Ramos (cell line): Measurements from ENCODE around the gene DPRX.

Source experiments
- in situ Hi-C: fragments of 300-500 bp; cut with MboI; formaldehyde crosslinking; loops from one replicate; pipeline ENCODE4 v1.14.3; 2022; ENCODE audit warnings: low sequenced_read_pairs; ENCODE audit not compliant: unreplicated experiment

Gene DPRX, protein sequence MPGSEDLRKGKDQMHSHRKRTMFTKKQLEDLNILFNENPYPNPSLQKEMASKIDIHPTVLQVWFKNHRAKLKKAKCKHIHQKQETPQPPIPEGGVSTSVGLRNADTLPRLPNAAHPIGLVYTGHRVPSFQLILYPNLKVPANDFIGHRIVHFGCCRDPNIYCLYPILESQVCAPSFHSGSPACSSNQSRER

DNA sequence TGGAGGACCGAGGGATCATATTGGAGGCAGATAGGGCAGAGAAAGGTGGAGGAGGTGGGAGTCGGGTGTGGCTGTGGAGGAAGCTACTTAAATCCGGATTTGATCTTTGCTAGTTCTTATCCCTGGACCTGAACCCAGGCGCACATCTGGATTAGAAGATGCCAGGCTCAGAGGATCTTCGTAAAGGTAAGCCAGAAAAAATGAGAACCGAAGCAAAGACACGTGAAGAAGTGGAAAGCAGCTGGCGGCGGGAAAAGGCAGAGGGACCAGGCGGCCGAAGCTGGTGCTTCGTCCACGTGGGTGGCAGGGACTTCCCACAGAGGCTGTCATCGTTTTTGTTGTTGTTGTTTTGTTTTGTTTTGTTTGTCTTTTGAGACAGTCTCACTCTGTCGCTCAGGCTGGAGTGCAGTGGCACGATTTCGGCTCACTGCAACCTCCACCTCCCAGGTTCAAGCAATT, at the start of gene DPRX:
DPRX (plus strand) TSS at position 51 of the 459 bp plus-strand sequence; CDS start at position 159, 108 bp downstream.
- in situ Hi-C loops: no loop called here

DNA sequence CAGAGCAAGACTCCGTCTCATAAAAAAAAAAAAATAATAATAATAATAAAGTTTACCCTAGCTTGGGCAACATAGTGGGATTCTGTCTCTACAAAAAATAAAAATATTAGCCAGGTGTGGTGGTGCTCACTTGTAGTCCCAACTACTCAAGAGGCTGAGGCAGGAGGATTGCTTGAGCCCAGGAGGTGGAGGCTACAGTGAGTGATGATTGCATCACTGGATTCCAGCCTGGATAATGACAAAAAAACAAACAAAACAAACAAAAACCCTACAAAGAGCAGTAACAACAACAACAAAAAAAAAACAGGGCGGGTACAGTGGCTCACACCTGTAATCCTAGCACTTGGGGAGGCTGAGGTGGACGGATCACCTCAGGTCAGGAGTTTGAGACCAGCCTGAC, 48.6 kb upstream of the DPRX start:
- in situ Hi-C loops: loop anchor here (5.0 kb wide), 1 partner anchor 81 kb away; no protein-coding TSS in a partner anchor

DNA sequence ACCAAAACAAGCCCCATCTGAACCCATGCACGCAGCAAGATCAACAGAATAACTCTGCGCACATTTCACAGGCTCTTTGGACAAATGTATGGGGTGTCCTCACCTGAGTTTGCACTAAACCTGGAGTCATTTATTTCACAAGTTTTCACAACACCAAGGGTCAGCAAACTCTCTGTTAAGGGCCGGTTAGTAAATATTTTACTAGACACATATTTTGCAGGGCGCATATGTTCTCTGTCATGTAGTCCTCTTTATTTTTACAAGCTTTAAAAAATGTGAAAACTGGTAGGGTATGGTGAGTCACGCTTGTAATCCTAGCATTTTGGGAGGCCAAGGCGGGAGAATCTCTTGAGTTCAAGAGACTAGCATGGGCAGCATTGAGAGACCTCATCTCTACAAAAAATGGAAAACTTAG, 45.5 kb upstream of the DPRX start:
- in situ Hi-C loops: no loop called here

DNA sequence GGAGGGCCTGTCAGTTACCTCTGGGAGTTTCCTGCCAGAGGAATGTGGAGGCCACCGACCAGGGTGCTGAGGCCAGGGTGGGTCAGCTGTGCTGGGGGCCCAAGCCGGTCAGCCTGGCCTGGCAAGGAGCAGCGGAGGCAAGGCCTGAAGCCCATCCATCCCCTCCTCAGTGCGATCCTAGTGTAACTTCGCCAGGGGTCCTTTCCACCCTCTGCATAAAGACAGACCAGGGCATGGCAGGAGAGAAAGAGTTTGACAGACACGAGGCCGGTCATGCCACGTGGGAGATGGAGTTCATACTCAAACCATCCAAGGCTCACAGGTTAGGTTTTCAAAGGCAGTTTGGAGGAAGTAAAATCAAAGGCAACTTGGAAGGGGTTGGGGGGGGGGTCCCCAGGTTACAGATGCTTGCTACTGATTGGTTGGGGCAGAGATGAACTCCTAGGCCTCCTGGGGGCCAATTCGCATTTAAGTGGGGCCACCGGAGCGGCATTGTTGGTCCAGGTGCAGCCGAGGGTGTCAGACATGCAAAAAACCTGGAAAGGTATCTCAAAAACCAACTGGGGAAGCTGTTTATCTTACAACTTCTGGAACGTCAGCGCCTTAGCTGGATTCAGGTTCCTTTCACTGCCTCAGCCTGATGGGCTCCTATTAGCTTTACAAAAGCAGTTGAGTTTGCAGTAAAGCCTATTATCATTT, 36.8 kb upstream of the DPRX start:
- in situ Hi-C loops: no loop called here

DNA sequence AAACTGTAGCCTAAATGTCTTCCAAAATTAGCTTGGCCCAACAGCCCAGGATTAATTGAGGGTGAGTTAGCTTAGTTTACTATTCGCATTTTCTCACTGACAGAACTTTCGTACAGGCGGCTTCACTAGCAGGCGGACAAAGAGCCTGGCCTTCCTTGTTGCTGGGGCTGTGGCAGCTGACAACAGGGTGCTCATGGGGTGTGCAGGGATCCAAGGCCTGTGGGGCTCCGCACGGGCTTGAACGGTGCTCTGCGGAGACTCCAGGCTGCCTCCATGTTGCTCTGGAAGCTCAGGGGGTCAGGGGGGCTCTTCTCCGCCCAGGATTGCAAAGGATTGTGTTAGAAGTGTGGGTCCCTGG, 36.3 kb upstream of the DPRX start:
- in situ Hi-C loops: no loop called here

DNA sequence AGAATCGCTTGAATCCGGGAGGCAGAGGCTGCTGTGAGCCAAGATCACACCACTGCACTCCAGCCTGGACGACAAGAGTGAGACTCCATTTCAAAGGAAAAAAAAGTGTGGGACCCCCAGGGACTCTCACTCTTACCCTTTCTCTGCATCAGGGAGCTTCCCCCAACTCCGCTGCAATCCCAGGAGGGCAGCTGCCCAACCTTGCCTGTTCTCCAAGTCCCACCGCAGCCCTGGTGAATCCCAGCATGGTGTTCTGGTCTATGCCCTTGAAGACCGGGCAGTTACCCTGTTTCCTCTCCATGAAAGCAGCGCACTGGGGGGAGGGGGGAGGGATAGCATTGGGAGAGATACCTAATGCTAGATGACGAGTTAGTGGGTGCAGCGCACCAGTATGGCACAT, 35.7 kb upstream of the DPRX start:
- in situ Hi-C loops: no loop called here

DNA sequence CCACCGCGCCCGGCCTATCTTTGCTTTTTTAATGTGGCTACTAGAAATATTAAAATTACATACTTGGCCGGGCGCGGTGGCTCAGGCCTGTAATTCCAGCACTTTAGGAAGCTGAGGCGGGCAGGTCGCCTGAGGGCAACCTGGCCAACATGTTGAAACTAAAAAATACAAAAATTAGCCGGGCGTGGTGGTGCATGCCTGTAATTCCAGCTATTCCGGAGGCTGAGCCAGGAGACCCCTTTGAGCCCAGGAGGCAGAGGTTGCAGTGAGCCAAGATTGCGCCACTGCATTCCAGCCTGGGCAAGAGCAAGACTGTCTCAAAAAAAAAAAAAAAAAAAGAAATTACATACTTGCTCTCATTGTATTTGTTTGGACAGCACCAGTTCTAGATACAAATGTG, 34.8 kb upstream of the DPRX start:
- in situ Hi-C loops: no loop called here

DNA sequence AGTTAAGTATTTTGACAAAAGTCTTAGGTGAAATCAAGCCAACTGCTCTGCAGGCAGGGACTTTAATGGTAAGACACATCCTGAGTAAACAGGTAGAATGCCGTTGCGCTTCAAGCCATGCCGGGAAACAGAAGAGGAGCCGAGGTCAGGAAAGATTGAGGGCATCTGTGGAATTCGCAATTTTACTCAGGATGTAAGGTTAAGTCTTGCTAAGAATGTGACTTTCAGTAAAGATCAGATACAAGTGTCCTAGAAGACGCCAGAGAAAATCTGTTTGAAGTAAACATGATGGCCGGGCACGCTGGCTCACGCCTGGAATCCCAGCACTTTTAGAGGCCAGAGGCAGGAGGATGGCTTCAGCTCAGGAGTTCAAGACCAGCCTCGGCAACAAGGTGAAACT, 33.4 kb upstream of the DPRX start:
- in situ Hi-C loops: no loop called here

DNA sequence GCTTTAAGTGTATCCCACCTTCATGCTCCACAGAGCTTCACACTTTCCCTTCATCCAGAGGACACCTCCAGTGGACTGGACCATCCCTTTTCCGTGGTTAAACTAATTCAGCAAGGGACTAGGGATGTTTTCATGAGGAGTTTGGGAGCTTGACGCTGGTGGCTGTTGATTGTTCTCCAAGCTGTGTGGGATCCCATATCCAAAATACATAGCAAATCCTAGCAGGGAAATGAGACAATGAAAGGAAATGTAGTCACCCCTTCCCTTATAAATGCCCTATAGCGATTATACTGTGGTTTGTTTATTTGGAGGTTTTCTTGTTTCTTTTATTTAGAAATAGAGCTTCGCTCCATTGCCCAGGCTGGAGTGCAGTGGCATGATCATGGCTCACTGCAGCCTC, 31.6 kb upstream of the DPRX start:
- in situ Hi-C loops: no loop called here

DNA sequence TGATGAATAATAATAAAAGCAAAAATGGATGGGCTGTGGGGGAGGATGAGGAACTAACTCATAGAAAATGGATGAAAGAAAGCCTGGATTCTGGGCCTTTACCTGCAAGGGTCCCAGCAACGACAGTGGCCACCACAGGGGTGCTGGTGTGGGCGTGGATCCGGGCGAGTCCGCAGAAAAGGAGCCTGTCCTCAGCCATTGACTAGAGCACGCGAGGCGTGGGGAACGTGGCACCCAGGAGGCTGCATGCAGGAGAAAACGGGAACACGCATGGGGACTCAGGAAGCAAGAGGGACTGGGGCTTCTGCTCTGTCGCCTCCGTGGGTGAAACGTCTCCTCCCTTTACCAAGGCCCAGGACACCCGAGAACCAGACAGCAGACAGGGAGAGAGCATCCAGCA, 25.8 kb upstream of the DPRX start:
- in situ Hi-C loops: no loop called here

DNA sequence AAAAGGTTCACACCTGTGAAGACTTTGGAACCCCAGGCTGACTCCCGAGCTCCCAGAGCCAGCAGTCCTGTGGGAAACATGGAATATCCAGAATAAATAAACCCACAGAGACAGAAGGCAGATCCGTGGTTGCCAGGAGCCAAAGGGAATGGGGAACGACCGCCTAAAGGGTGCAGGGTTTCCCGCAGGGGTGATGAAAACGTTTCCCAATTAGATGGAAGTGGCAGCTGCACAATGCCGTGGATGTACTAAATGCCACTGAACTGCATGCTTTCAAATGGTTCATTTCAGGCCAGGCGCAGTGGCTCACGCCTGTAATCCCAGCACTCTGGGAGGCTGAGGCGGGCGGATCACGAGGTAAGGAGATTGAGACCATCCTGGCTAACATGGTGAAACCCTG, 23.4 kb upstream of the DPRX start:
- in situ Hi-C loops: no loop called here

DNA sequence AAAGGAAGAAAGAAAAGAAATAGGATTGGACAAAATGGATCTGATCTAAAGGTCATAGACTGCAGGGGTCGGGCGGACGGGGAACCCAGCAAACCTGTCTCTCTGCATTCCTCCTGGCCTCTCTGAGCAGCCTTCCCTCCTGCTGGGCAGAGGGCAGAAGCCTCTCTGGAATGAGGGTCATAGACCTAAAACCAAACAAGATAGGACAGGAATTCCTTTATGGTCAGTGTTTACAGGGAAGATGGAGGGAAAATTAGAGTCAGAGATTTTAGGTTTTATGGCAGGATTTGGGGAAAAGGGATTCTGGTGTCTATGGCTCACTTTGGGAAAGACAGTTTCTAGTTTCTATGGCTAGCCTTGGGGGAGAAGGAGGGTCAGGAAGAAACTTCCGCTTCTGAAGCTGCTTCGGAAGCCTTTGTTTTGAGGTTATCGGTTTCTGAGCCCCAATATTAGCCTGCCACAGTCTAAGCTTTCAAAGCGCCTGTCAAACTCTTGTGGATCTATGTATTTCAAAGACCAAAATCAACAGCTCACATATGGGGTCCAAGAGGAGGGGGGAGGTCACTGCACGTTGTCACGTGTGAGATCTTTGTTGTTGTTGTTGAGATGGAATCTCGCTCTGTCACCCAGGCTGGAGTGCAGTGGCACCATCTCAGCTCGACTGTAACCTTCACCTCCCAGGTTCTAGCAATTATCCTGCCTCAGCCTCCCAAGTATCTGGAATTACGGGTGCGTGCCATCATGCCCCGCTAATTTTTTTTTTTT, 18.9 kb upstream of the DPRX start:
- in situ Hi-C loops: no loop called here

DNA sequence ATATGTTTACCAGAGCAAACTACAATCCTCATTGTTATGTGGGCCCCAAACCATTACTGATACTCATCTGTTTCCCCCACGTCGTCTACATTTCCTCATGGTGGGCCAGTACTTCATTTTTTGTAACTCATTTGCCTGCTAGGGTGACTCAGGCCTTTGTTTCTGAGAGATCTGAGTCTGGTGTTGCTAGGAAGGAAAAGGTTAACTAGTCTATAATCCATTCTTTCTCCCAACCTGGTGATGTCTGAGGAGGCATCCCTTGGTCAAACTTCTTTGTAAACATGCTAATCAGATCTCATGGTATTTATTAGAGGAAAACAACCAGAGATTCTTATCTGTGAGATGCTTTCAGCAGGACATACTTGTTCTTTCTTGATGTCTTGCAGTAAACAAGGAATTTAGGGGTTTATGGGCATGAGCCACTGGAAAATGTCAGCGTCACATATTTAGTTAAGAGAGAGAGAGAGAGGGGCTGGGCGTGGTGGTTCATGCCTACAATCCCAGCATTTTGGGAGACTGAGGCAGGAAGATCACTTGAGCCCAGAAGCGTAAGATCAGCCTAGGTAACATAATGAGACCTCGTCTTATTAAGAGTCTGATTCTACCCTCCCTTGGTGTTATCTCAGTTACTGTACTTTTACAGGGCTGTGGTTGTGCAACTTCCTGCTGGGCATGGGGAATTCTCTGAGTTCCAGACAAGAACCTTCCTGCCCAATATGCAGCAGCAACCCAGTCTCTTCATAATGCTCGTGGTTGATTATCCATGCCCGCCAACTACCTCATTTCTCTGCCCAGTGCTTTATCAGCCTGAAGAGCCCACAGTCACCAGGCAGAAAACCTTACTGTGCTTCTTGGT, 9.7 kb upstream of the DPRX start:
- in situ Hi-C loops: no loop called here

DNA sequence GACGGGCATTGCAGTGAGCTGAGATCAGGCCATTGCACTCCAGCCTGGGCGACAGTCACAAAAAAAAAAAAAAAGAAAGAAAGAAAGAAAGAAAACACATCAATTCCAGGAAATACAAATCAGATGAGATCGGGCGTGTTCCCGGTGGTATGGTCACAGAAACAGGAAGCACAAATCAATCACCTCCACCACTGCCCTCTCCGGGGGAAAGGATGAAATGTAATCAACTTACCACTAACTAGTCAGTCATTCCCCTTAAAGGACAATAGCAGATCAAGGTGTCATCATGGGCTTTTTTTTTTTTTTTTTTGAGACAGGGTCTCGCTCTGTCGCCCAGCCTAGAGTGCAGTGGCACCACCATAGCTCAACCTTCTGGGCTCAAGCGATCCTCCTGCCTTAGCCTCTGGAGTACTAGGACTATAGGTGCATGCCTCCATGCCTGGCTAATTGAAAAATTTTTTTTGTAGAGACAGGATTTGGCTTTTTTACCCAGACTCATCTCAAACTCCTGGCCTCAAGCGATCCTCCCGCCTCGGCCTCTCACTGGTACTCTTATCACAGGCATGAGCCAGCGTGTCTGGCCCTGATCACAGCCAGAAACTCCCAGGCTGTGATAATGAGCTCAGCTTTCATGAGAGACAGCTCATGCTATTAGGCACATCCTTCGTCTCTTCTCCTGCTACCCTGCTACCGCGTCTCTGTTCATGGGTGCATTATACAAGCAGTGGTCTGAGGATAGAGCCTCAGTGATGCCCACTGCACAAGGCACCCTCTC, 6.8 kb upstream of the DPRX start:
- in situ Hi-C loops: no loop called here

DNA sequence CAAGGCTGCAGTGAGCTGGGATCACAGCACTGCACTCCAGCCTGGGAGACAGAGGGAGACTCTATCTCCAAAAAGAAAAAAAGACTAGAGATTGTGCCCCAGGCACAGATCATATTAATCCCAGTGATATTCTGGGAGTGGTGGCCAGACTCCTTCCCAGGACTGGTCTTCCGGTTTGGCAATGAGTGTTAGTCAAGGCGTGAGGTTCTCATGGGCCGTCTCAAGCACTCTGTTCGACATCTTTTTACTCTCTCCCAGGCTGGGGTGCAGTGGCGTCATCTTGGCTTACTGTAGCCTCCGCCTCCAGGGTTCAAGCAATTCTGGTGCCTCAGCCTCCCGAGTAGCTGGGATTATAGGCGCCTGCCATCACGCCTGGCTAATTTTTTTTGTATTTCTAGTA, 5.3 kb upstream of the DPRX start:
- in situ Hi-C loops: no loop called here

DNA sequence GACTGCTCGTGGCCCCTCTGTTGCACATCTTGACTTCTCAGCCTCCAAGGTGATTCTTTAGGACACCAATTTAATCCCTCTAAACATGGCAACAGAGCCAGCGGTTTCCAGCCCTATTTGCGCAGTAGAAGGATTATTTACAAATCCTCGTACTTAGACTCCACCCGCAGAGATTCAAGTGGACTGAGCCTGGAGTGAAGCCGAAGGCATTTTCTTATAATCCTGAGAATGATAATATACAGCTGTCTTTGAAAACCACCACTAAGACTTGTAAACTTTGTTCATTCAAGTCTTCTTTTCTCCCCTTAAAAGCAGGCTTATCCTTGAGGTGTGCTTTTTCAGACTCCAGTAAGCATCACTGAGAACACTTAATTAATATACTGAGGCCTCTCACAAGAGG, 4.8 kb upstream of the DPRX start:
- in situ Hi-C loops: no loop called here

DNA sequence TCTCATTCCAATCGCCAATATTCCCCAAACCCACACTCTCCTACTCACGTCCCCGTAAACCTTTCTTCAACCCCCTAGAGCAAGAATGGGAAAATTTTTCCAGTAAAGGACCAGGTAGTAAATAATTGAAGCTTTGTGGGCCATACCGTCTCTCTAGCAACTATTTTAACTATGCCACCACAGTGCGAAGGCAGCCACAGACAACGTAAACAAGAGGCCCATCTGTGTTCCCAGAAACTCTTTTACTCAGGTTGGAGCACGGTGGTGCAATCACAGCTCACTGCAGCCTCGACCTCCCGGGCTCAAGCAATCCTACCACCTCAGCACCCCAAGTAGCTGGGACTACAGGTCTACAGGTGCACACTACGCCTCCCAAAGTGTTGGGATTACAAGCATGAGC, 3.0 kb downstream of the DPRX start:
- in situ Hi-C loops: no loop called here

DNA sequence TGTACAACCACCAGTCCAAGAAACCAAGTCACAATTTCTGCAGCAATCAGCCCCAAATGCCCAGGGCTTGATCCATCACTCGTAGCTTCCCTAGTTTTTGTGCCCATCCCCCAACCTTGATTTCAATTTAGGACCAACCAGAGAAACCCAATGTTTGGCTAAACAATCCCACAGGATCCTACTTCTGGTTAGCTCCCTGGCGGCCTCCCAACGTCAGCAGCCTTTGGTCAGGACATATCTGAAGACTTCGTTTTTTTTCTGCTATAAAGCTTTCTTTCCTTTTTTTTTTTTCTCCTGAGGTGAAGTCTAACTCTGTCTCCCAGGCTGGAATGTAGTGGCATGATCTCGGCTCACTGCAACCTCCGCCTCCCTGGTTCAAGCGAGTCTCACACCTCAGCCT, 7.7 kb downstream of the DPRX start:
- in situ Hi-C loops: no loop called here

DNA sequence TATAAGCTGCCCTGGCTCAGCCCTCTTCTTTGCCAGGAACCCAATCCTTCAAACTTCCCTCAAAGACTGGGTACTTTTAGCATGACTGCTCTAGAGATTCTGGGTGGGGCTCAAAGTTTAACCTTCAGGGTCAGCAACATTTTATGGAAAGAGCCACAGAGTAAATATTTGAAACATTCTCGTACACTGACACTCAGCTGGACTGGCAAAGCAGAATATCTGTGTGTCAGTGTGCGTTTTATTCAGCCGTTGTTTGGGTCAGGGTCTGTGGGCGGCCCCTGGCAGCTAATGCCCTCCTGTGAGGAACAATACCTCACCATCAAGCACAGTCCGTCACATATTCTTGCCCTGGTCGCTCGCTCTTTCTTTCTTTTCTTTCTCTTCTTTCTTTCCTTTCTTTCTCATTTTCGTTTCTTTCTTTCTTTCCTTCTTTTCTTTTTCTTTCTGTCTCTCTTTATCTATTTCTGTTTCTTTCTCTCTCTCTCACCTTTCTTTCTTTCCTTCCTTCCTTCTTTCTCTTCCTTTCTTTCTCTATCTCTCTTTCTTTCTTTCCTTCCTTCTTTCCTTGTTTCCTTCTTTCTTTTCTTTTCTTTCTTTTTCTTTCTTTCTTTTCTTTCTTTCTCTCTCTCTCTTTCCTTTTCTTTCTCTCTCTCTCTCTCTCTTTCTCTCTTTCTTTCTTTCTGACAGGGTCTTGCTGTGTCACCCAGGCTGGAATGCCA, 10.7 kb downstream of the DPRX start:
- in situ Hi-C loops: no loop called here
